K562 (cell line): ENCODE data around the gene ZNF844. TPM values are rescaled to one million over a fixed set of nuclear protein-coding genes. Genes with fewer than 3 reads are reported as not detected.
A peak's percentile ranks its signal among the peaks of the same experiment; 100 is the strongest.

Experiments
- ATAC-seq: fragments of 200-7000 bp; cut with Tn5 transposase; 3 replicates; pipeline ENCODE4 v1.9.1; 2020; ENCODE audit warnings: moderate library complexity
- BruUV-seq: library from RNA; stranded (reverse); fragments of 400-500 nt; replicated peaks from 2 replicates; lab custom pipeline; 2021; lab: Mats Ljungman, UMichigan
- CTCF ChIA-PET: fragments of 300-600 bp; formaldehyde crosslinking; extraction: SDS; loops from one replicate; lab custom pipeline; 2021; ENCODE audit warnings: low intra/inter-chr PET ratio; lab: Yijun Ruan, JAX
- POLR2A ChIA-PET: fragments of 300-600, 350-650 bp; sonication (Branson Sonifier 250); formaldehyde crosslinking; extraction: SDS; loops from one replicate; lab custom pipeline; 2021; ENCODE audit warnings: antibody characterized with exemption, inconsistent platforms; lab: Yijun Ruan, JAX
- DNase-seq, 4 experiments: peaks; one replicate each; pipeline versions ENCODE4 v3.0.0 to v3.0.0-alpha.2; 2011 to 2018; ENCODE audit warnings: low spot score in 3 of 4, mixed read lengths in 3 of 4; ENCODE audit errors: extremely low read depth in 1 of 4
- FAIRE-seq: peaks from 2 replicates; lab custom pipeline; 2011; peaks lifted over from hg19 to GRCh38; lab: Jason Lieb, UNC
- H2AFZ ChIP-seq: 2 replicates; pipeline ENCODE4 v1.6.0; 2011; ENCODE audit warnings: low read depth, low read length, control low read depth, inconsistent platforms
- H3K27ac ChIP-seq: fragments of 200-600 bp; 3 replicates; pipeline ENCODE4 v1.8.0; 2011; ENCODE audit warnings: low read depth, mild to moderate bottlenecking, control low read depth, inconsistent platforms, low read length, moderate library complexity, mixed read lengths; ENCODE audit errors: extremely low read depth
- H3K27me3 ChIP-seq, 2 experiments: fragments of 300-600 bp in 1 of 2; 2 replicates in 1 of 2; 3 replicates in 1 of 2; pipeline versions ENCODE4 v1.6.0 to v1.8.0; 2011; ENCODE audit warnings: inconsistent platforms in 2 of 2, low read length in 2 of 2, mild to moderate bottlenecking in 1 of 2, mixed read lengths in 1 of 2, moderate library complexity in 1 of 2; ENCODE audit not compliant: control insufficient read depth in 2 of 2, insufficient read depth in 2 of 2
- H3K36me3 ChIP-seq: fragments of 300-600 bp; 3 replicates; pipeline ENCODE4 v1.8.0; 2011; ENCODE audit warnings: mild to moderate bottlenecking, low read length, inconsistent platforms; ENCODE audit not compliant: control insufficient read depth, insufficient read depth
- H3K4me1 ChIP-seq, 2 experiments: fragments of 200-600 bp in 1 of 2; replicated peaks in 1 of 2; 2 replicates in 1 of 2; 3 replicates in 1 of 2; pipeline versions ENCODE4 v1.5.1 to v1.8.0; 2011; ENCODE audit warnings: inconsistent platforms in 2 of 2, low read length in 2 of 2, mild to moderate bottlenecking in 1 of 2, mixed read lengths in 1 of 2, moderate library complexity in 1 of 2; ENCODE audit not compliant: control insufficient read depth in 2 of 2, insufficient read depth in 2 of 2
- H3K4me2 ChIP-seq: 2 replicates; pipeline ENCODE4 v1.6.1; 2011; ENCODE audit warnings: low read length, control low read depth, inconsistent platforms, mixed read lengths; ENCODE audit not compliant: insufficient read depth
- H3K4me3 ChIP-seq: fragments of 200-600 bp; sonication (generic), shearing (Covaris generic); 2 replicates; pipeline ENCODE4 v1.5.1; 2016; ENCODE audit warnings: control low read depth, inconsistent platforms
- H3K79me2 ChIP-seq: fragments of 200-600 bp; 3 replicates; pipeline ENCODE4 v1.8.0; 2011; ENCODE audit warnings: low read length, inconsistent platforms; ENCODE audit not compliant: control insufficient read depth, insufficient read depth
- H3K9ac ChIP-seq, 2 experiments: 2 replicates each; pipeline versions ENCODE4 v1.6.0 to v1.6.1; 2011; ENCODE audit warnings: low read depth in 2 of 2, low read length in 2 of 2, control low read depth in 1 of 2, inconsistent platforms in 1 of 2, mild to moderate bottlenecking in 1 of 2, mixed read lengths in 1 of 2; ENCODE audit not compliant: insufficient read depth in 1 of 2
- H3K9me1 ChIP-seq: one replicate; pipeline ENCODE4 v1.6.0; 2011; ENCODE audit warnings: inconsistent platforms, mild to moderate bottlenecking, low read length, moderate library complexity; ENCODE audit not compliant: control insufficient read depth, insufficient read depth
- H3K9me3 ChIP-seq: replicated peaks from 2 replicates; pipeline ENCODE4 v1.5.1; 2011; ENCODE audit warnings: low read depth, low read length, inconsistent platforms; ENCODE audit not compliant: control insufficient read depth, insufficient read depth
- H4K20me1 ChIP-seq: replicated peaks from 2 replicates; pipeline ENCODE4 v1.6.1; 2011; ENCODE audit warnings: low read length, inconsistent platforms, mixed read lengths; ENCODE audit not compliant: control insufficient read depth, insufficient read depth
- BRD4 ChIP-seq: fragments of 200-600 bp; sonication (generic); IDR thresholded peaks from 2 replicates; pipeline ENCODE4 v1.6.1; 2017; ENCODE audit warnings: inconsistent platforms
- CBX1 ChIP-seq: sonication (generic); IDR thresholded peaks from 2 replicates; pipeline ENCODE4 v1.6.1; 2016; ENCODE audit warnings: antibody characterized with exemption, low read depth, mild to moderate bottlenecking
- E2F6 ChIP-seq, 2 experiments: IDR thresholded peaks; 2 replicates each; pipeline ENCODE4 v1.6.1; 2011; ENCODE audit warnings: borderline replicate concordance in 1 of 2, control low read depth in 1 of 2, low read depth in 1 of 2, low read length in 1 of 2, mild to moderate bottlenecking in 1 of 2, mixed read lengths in 1 of 2, moderate library complexity in 1 of 2; ENCODE audit not compliant: insufficient read depth in 1 of 2, insufficient read length in 1 of 2, poor library complexity in 1 of 2, severe bottlenecking in 1 of 2; ENCODE audit errors: extremely low read depth in 1 of 2
- MYBL2 ChIP-seq, 2 experiments: fragments of 450-650 bp in 1 of 2; sonication (generic) in 1 of 2; formaldehyde crosslinking in 1 of 2; IDR thresholded peaks; 2 replicates each; pipeline versions ENCODE4 v1.6.1 to v1.8.1; 2017 to 2022; ENCODE audit warnings: borderline replicate concordance in 1 of 2, inconsistent platforms in 1 of 2, low read depth in 1 of 2, mild to moderate bottlenecking in 1 of 2, missing genetic modification reagents in 1 of 2, moderate library complexity in 1 of 2
- NR2F6 ChIP-seq: fragments of 450-650 bp; formaldehyde crosslinking; IDR thresholded peaks from 2 replicates; pipeline ENCODE4 v1.4.0; 2020; ENCODE audit warnings: mild to moderate bottlenecking
- ZBTB7A ChIP-seq: IDR thresholded peaks from 2 replicates; pipeline ENCODE4 v1.6.1; 2011; ENCODE audit warnings: low read depth, mild to moderate bottlenecking, low read length, moderate library complexity, borderline replicate concordance; ENCODE audit not compliant: control insufficient read depth
- WGBS: fragments of 100-300 bp; shearing (Covaris generic); methylation state at CpG from one replicate; pipeline ENCODE4 v1.1.6; 2016; ENCODE audit warnings: low coverage, mixed read lengths; ENCODE audit not compliant: insufficient coverage; ENCODE audit errors: missing lambda C conversion rate; 5-methylcytosine and 5-hydroxymethylcytosine counted together
- in situ Hi-C: fragments of 300-500 bp; cut with MboI; formaldehyde crosslinking; loops from 4 replicates; pipeline ENCODE4 v1.15.0; 2018; ENCODE audit warnings: inconsistent platforms, mixed read lengths
- intact Hi-C: fragments of 100-400 bp; cut with micrococcal nuclease; formaldehyde crosslinking; loops from 2 replicates; pipeline ENCODE4 v1.14.2; 2022
- polyA plus RNA-seq, 8 experiments: library from polyadenylated mRNA; depleted of rRNA in 4 of 8; stranded (reverse) in 5 of 8; unstranded in 3 of 8; fragments of >200 nt; fragmentation: Nextera tagmentation in 2 of 8; fragmentation: Illumina TruSeq in 1 of 8; extraction: Ambion mirVana in 2 of 8; extraction: Trizol in 1 of 8; gene quantifications; 2 replicates each; pipeline versions ENCODE4 v1.2.1 to v1.2.3, GENCODE V29; 2011 to 2014; ENCODE audit warnings: inconsistent platforms in 1 of 8, missing spikeins in 1 of 8
- total RNA-seq, 7 experiments: library from RNA; depleted of rRNA in 6 of 7; stranded (reverse); fragments of >200 nt in 6 of 7; fragmentation: Illumina TruSeq in 2 of 7; extraction: Trizol in 2 of 7; gene quantifications; 2 replicates each; pipeline versions ENCODE4 v1.2.1 to v1.2.3, GENCODE V29; 2011 to 2021; ENCODE audit warnings: low replicate concordance in 1 of 7

The ZNF844 gene
- total and polyA plus RNA-seq, 9 of the 15 experiments (the other 6 are each of a cell fraction or from before 2014, with no cell fraction given) = 0.80 to 4.5 (median 2.2) TPM

GRCh38 chr19:12092065-12092867 lies 27.7 kb downstream of the ZNF844 start (continued):
- peak; percentile 18; the same call in 1 of the 2 replicates for TF ChIP-seq MYBL2 (IDR thresholded peaks at IDR 0.05; ENCODE audit: low read depth)
- no peak for TF ChIP-seq MYBL2 (CRISPR knock-in tag; IDR thresholded peaks at IDR 0.05; ENCODE audit: borderline replicate concordance)
- TF ChIP-seq CBX1 = peak; percentile 47; the same call in 1 of the 2 replicates
- TF ChIP-seq NR2F6 (CRISPR knock-in tag) = no peak
- TF ChIP-seq, all 486 proteins: peak for 55

GRCh38 chr19:12092956-12093355 lies 28.4 kb downstream of the ZNF844 start:
- peak overlapping the region; percentile 92 for H3K27ac ChIP-seq
- intact Hi-C loops (no loop called here), in situ Hi-C loops (no loop called here)
- no peaks in the 10 kb centered on the region for H3K27me3 ChIP-seq
- H3K4me2 ChIP-seq = peak overlapping the region; percentile 83
- peak overlapping the region; percentile 88 to 96 for H3K9ac ChIP-seq
- ATAC-seq (no peak), DNase-seq (no peak), FAIRE-seq (no peak)
- H3K4me3 ChIP-seq = peak overlapping the region; percentile 78
- CTCF ChIA-PET = interaction anchor here (0.7 kb wide), 1 partner anchor 34 kb away, joined by 3 read pairs; no protein-coding TSS in a partner anchor
- H3K36me3 ChIP-seq = peaks cover 12% of the 10 kb centered on the region; the same call in 2 of the 3 replicates
- peaks cover 0 to 10% of the 10 kb centered on the region in 2 experiments; a peak in 2 of 5 replicates for H3K4me1 ChIP-seq
- peaks cover 15% of the 10 kb centered on the region for H3K79me2 ChIP-seq
- 7% methylated on average over 9 of the region's 10 CpGs for WGBS
- no peaks in the 10 kb centered on the region for H3K9me1 ChIP-seq
- POLR2A ChIA-PET = interaction anchor here (1.0 to 1.1 kb wide), 2 partner anchors 10 to 128 kb away, joined by 3 read pairs; partner anchors contain the start of gene ZNF763
- peaks cover under 1% of the 10 kb centered on the region for H3K9me3 ChIP-seq
- H2AFZ ChIP-seq = no peak overlapping the region
- BruUV-seq = no TSS peak
- no peaks in the 10 kb centered on the region for H4K20me1 ChIP-seq
- TF ChIP-seq ZBTB7A (0 out of 2 replicates have a peak, but pooled peaks have one; percentile 5), BRD4 (no peak), E2F6 (IDR thresholded peaks at IDR 0.05; ENCODE audit: borderline replicate concordance in 1 of 2, extremely low read depth in 1 of 2, insufficient read depth in 1 of 2, insufficient read length in 1 of 2, low read depth in 1 of 2, low read length in 1 of 2, poor library complexity in 1 of 2, severe bottlenecking in 1 of 2) (peak in 1 of 2 experiments; percentile 11)
